Measurements from ENCODE around the gene SPEG. TPM values are rescaled to one million over a fixed set of nuclear protein-coding genes. Genes with fewer than 3 reads are reported as not detected.

The SPEG gene
- total and polyA plus RNA-seq, 4 donors = 3.7 to 15.6 (median 9.6) TPM

GRCh38 chr2:219461047-219461514 lies 26.4 kb downstream of the SPEG start:
- WGBS, 2 donors = 24% methylated on average over 10 to 11 of the region's 11 CpGs
- TF ChIP-seq CTCF (IDR thresholded peaks at IDR 0.05; ENCODE audit: control extremely low read depth, extremely low read depth) = no peak

GRCh38 chr2:219461669-219462068 lies 27.0 kb downstream of the SPEG start:
- no peaks in the 10 kb centered on the region for H3K9me3 ChIP-seq (ENCODE audit: control insufficient read depth in 4 of 4, insufficient read depth in 3 of 4, low read length in 3 of 4)
- H3K4me1 ChIP-seq (ENCODE audit: control insufficient read depth in 5 of 5, insufficient read depth in 5 of 5, low read length in 5 of 5) = peaks cover 0 to 24% (median 7%) of the 10 kb centered on the region in 5 donors
- DNase-seq (no peak), ATAC-seq (ENCODE audit: insufficient read depth, low FRiP score) (no peak)
- peaks cover 0 to 4% (median under 1%) of the 10 kb centered on the region in 4 donors for H3K36me3 ChIP-seq (ENCODE audit: control insufficient read depth in 4 of 4, insufficient read depth in 4 of 4, low read length in 4 of 4)
- WGBS, 2 donors = 83 to 89% methylated on average over 13 to 14 of the region's 14 CpGs
- H3K27me3 ChIP-seq (ENCODE audit: control insufficient read depth in 3 of 3, insufficient read depth in 3 of 3, low read length in 2 of 3) = no peaks in the 10 kb centered on the region
- H3K9ac ChIP-seq (ENCODE audit: insufficient read depth in 1 of 2, low read length in 2 of 2) = no peak overlapping the region
- peak overlapping the region in 1 of 2 donors; percentile 86 for H3K27ac ChIP-seq (ENCODE audit: low read depth in 1 of 2, low read length in 1 of 2)
- no peak for TF ChIP-seq CTCF (IDR thresholded peaks at IDR 0.05; ENCODE audit: control extremely low read depth, extremely low read depth)
- no peak overlapping the region for H3K4me3 ChIP-seq

More at GRCh38 chr2:219461047-219461514, 26.4 kb downstream of the SPEG start:
- no peak overlapping the region for H3K9ac ChIP-seq (ENCODE audit: insufficient read depth in 1 of 2, low read length in 2 of 2)
- ATAC-seq (ENCODE audit: insufficient read depth, low FRiP score) = no peak
- DNase-seq = peak; percentile 85 to 90 (median 86)
- no peaks in the 10 kb centered on the region for H3K27me3 ChIP-seq (ENCODE audit: control insufficient read depth in 3 of 3, insufficient read depth in 3 of 3, low read length in 2 of 3)
- H3K9me3 ChIP-seq (ENCODE audit: control insufficient read depth in 4 of 4, insufficient read depth in 3 of 4, low read length in 3 of 4) = no peaks in the 10 kb centered on the region
- H3K36me3 ChIP-seq (ENCODE audit: control insufficient read depth in 4 of 4, insufficient read depth in 4 of 4, low read length in 4 of 4) = no peaks in the 10 kb centered on the region
- no peak overlapping the region for H3K4me3 ChIP-seq
- H3K4me1 ChIP-seq (ENCODE audit: control insufficient read depth in 5 of 5, insufficient read depth in 5 of 5, low read length in 5 of 5) = peaks cover 0 to 24% (median 7%) of the 10 kb centered on the region in 5 donors
- peak overlapping the region in 1 of 2 donors; percentile 86 for H3K27ac ChIP-seq (ENCODE audit: low read depth in 1 of 2, low read length in 1 of 2)

DNA sequence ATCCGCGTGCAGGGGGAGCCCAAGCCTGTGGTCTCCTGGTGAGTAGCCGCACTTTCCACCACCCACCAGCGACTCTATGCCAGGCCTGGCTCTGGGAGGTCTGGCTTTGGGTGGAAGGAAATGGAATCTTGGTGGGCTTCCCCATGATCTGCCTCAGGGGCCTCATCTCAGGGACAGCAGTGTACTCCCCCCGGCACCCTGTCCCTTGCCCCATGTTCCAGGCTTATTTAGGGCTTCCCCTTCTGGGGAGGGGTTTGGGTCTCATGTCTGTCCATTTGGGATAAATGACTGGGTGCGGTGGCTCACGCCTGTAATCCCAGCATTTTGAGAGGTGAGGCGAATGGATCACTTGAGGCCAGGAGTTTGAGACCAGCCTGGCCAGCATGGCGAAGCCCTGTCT lies 27.7 kb downstream of the SPEG start:
- Histone ChIP-seq H3K4me3 (no peak overlapping the region), H3K9me3 (ENCODE audit: control insufficient read depth in 4 of 4, insufficient read depth in 3 of 4, low read length in 3 of 4) (no peaks in the 10 kb centered on the region), H3K36me3 (ENCODE audit: control insufficient read depth in 4 of 4, insufficient read depth in 4 of 4, low read length in 4 of 4) (peaks cover 0 to 7% (median under 1%) of the 10 kb centered on the region in 4 donors), H3K4me1 (ENCODE audit: control insufficient read depth in 5 of 5, insufficient read depth in 5 of 5, low read length in 5 of 5) (peaks cover 0 to 24% (median 7%) of the 10 kb centered on the region in 5 donors), H3K27ac (ENCODE audit: low read depth in 1 of 2, low read length in 1 of 2) (no peak overlapping the region), H3K9ac (ENCODE audit: insufficient read depth in 1 of 2, low read length in 2 of 2) (no peak overlapping the region), H3K27me3 (ENCODE audit: control insufficient read depth in 3 of 3, insufficient read depth in 3 of 3, low read length in 2 of 3) (no peaks in the 10 kb centered on the region)
- TF ChIP-seq CTCF (IDR thresholded peaks at IDR 0.05; ENCODE audit: control extremely low read depth, extremely low read depth) = no peak
- ATAC-seq (ENCODE audit: insufficient read depth, low FRiP score) = no peak
- DNase-seq = no peak
- 88 to 93% methylated on average over 9 of the region's 9 CpGs for WGBS, 2 donors
